ENCODE results near the gene GDI2. TPM values are rescaled to one million over a fixed set of nuclear protein-coding genes. Genes with fewer than 3 reads are reported as not detected.

The GDI2 gene
- total RNA-seq, 1 donor from 2014 or later, result 192 TPM

GRCh38 chr10:5818048-5818331 is 4.8 kb upstream of the GDI2 start:
- no peak for ATAC-seq
- H3K27ac ChIP-seq, result no peak overlapping the region
- DNase-seq, result no peak
- H3K4me1 ChIP-seq, result peaks cover 11% of the 10 kb centered on the region
- no peaks in the 10 kb centered on the region for H3K36me3 ChIP-seq
- no peaks in the 10 kb centered on the region for H3K9me3 ChIP-seq
- H3K27me3 ChIP-seq (ENCODE audit: low read depth), result no peaks in the 10 kb centered on the region
- no peak overlapping the region for H3K4me3 ChIP-seq
- intact Hi-C loops (cut with DNase I), result no loop called here
- TF ChIP-seq, protein P1, sequence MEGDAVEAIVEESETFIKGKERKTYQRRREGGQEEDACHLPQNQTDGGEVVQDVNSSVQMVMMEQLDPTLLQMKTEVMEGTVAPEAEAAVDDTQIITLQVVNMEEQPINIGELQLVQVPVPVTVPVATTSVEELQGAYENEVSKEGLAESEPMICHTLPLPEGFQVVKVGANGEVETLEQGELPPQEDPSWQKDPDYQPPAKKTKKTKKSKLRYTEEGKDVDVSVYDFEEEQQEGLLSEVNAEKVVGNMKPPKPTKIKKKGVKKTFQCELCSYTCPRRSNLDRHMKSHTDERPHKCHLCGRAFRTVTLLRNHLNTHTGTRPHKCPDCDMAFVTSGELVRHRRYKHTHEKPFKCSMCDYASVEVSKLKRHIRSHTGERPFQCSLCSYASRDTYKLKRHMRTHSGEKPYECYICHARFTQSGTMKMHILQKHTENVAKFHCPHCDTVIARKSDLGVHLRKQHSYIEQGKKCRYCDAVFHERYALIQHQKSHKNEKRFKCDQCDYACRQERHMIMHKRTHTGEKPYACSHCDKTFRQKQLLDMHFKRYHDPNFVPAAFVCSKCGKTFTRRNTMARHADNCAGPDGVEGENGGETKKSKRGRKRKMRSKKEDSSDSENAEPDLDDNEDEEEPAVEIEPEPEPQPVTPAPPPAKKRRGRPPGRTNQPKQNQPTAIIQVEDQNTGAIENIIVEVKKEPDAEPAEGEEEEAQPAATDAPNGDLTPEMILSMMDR (IDR thresholded peaks at IDR 0.05), result no peak

DNA sequence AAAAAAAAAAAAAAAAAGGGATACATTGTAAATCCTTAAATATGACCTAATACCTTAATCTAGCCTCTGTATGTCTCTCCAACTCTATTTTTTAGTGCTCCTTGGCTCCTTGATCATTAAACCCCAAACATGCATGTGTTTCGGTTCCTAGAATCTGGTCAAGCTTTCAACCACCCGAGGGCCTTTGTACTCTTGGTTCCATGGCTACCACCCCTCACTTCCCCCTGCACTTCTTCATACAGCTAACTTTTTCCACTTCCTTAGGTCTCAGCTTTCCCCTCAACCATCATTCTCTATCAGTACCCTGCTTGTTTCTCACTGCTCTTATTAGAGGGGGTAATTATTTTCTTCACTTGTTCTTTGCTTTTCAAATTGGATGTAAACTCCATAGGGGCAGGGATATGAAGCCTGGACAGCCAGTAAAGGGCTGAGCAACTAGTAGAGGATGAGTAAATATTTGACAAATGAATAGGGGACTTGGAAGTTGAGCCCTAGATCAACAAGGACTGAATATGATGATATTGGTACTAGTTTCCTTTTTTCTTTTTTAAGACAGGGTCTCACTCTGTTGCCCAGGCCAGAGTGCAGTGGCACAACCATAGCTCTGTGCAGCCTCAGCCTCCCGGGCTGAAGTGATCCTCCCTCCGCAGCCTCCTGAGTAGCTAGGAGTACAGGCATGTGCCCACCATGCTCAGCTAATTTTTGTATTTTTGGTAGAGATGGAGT is 4.3 kb upstream of the GDI2 start:
- peaks cover 11% of the 10 kb centered on the region for H3K4me1 ChIP-seq
- ATAC-seq, result no peak
- TF ChIP-seq, protein P1 (IDR thresholded peaks at IDR 0.05), result no peak
- no peaks in the 10 kb centered on the region for H3K36me3 ChIP-seq
- no peak for DNase-seq
- H3K4me3 ChIP-seq, result no peak overlapping the region
- H3K9me3 ChIP-seq, result no peaks in the 10 kb centered on the region
- no peak overlapping the region for H3K27ac ChIP-seq
- H3K27me3 ChIP-seq (ENCODE audit: low read depth), result no peaks in the 10 kb centered on the region
- intact Hi-C loops (cut with DNase I), result no loop called here

GRCh38 chr10:5816170-5816569 is 2.9 kb upstream of the GDI2 start:
- peaks cover 21% of the 10 kb centered on the region for H3K4me1 ChIP-seq
- TF ChIP-seq, protein P1 (IDR thresholded peaks at IDR 0.05), result no peak
- H3K27me3 ChIP-seq (ENCODE audit: low read depth), result no peaks in the 10 kb centered on the region
- no peak for DNase-seq
- no peak overlapping the region for H3K27ac ChIP-seq
- H3K9me3 ChIP-seq, result no peaks in the 10 kb centered on the region
- intact Hi-C loops (cut with DNase I), result no loop called here
- ATAC-seq, result no peak
- H3K36me3 ChIP-seq, result no peaks in the 10 kb centered on the region
- no peak overlapping the region for H3K4me3 ChIP-seq

- Histone ChIP-seq H3K36me3 (no peaks in the 10 kb centered on the region), H3K27ac (peak overlapping the region; percentile 97), H3K27me3 (ENCODE audit: low read depth) (no peaks in the 10 kb centered on the region), H3K9me3 (no peaks in the 10 kb centered on the region), H3K4me1 (peaks cover 39% of the 10 kb centered on the region), H3K4me3 (peak overlapping the region; percentile 90)
- ATAC-seq (no peak), DNase-seq (no peak)
- intact Hi-C loops (cut with DNase I), result no loop called here
- TF ChIP-seq, protein P1 (IDR thresholded peaks at IDR 0.05), result no peak
Observed at GRCh38 chr10:5814110-5815107, 1.2 kb upstream of the GDI2 start.

- intact Hi-C loops (cut with DNase I), result no loop called here
- ATAC-seq, result peak; percentile 60 to 62
- Histone ChIP-seq H3K27me3 (ENCODE audit: low read depth) (no peaks in the 10 kb centered on the region), H3K27ac (peak overlapping the region; percentile 97), H3K4me1 (peaks cover 44% of the 10 kb centered on the region), H3K9me3 (no peaks in the 10 kb centered on the region), H3K36me3 (no peaks in the 10 kb centered on the region), H3K4me3 (peak overlapping the region; percentile 90)
- TF ChIP-seq, protein P1 (IDR thresholded peaks at IDR 0.05), result no peak
- no peak for DNase-seq
Observed at GRCh38 chr10:5813091-5813340, 218 bp downstream of the GDI2 start.

Data from lower lobe of right lung (tissue), 2 donors.